ENCODE results near the gene BMP7. TPM values are rescaled to one million over a fixed set of nuclear protein-coding genes. Genes with fewer than 3 reads are reported as not detected.
A peak's percentile ranks its signal among the peaks of the same experiment; 100 is the strongest.
"Not testable (repeated sequence)": the region's sequence is repeated elsewhere in the genome, so short reads cannot be mapped to it uniquely, and the experiment has no call there.

BMP7 gene
- total RNA-seq, 4 donors from 2014 or later: 19.2 to 39.2 (median 28.2) TPM

- Histone ChIP-seq H3K36me3 (no peaks in the 10 kb centered on the region), H3K27me3 (no peaks in the 10 kb centered on the region), H3K4me3 (no peak overlapping the region), H3K4me1 (peaks cover 31% of the 10 kb centered on the region), H3K9me3 (no peaks in the 10 kb centered on the region), H3K27ac (peak overlapping the region; percentile 55)
- 54% methylated on average over 17 of the region's 17 CpGs for WGBS
- no peak for DNase-seq (ENCODE audit: low spot score in 2 of 2)
- TF ChIP-seq POLR2AphosphoS5 (IDR thresholded peaks at IDR 0.05) (no peak), CTCF (IDR thresholded peaks at IDR 0.05) (no peak)
These were observed 22.8 kb downstream of the BMP7 start for GRCh38 chr20:57243480-57244220.

GRCh38 chr20:57242414-57242813 is 24.0 kb downstream of the BMP7 start:
- TF ChIP-seq EP300 (IDR thresholded peaks at IDR 0.05) (no peak), POLR2AphosphoS5 (IDR thresholded peaks at IDR 0.05) (no peak), CTCF (IDR thresholded peaks at IDR 0.05) (no peak), POLR2A (IDR thresholded peaks at IDR 0.05) (no peak)
- H3K27me3 ChIP-seq: no peaks in the 10 kb centered on the region
- peaks cover 28% of the 10 kb centered on the region for H3K4me1 ChIP-seq
- WGBS: 84% methylated on average over 4 of the region's 4 CpGs
- H3K4me3 ChIP-seq: no peak overlapping the region
- H3K36me3 ChIP-seq: no peaks in the 10 kb centered on the region
- no peaks in the 10 kb centered on the region for H3K9me3 ChIP-seq
- no peak overlapping the region for H3K27ac ChIP-seq
- no peak for DNase-seq (ENCODE audit: low spot score in 2 of 2)

GRCh38 chr20:57241363-57241991 is 25.0 kb downstream of the BMP7 start:
- Histone ChIP-seq H3K4me1 (peaks cover 27% of the 10 kb centered on the region), H3K27ac (no peak overlapping the region), H3K27me3 (peaks cover 1% of the 10 kb centered on the region), H3K9me3 (no peaks in the 10 kb centered on the region), H3K4me3 (no peak overlapping the region), H3K36me3 (no peaks in the 10 kb centered on the region)
- no peak for TF ChIP-seq POLR2AphosphoS5 (IDR thresholded peaks at IDR 0.05)
- TF ChIP-seq POLR2A (IDR thresholded peaks at IDR 0.05): no peak
- no peak for TF ChIP-seq EP300 (IDR thresholded peaks at IDR 0.05)
- TF ChIP-seq CTCF (IDR thresholded peaks at IDR 0.05): no peak
- WGBS: 63% methylated on average over 6 of the region's 6 CpGs
- no peak for DNase-seq (ENCODE audit: low spot score in 2 of 2)

GRCh38 chr20:57240581-57241362 is 25.7 kb downstream of the BMP7 start:
- Histone ChIP-seq H3K4me3 (no peak overlapping the region), H3K36me3 (no peaks in the 10 kb centered on the region), H3K4me1 (peaks cover 27% of the 10 kb centered on the region), H3K9me3 (no peaks in the 10 kb centered on the region), H3K27me3 (peaks cover 6% of the 10 kb centered on the region), H3K27ac (no peak overlapping the region)
- DNase-seq (ENCODE audit: low spot score in 2 of 2): no peak
- no peak for TF ChIP-seq EP300 (IDR thresholded peaks at IDR 0.05)
- TF ChIP-seq CTCF (IDR thresholded peaks at IDR 0.05): no peak
- TF ChIP-seq POLR2AphosphoS5 (IDR thresholded peaks at IDR 0.05): no peak
- no peak for TF ChIP-seq POLR2A (IDR thresholded peaks at IDR 0.05)
- 61% methylated on average over 8 of the region's 8 CpGs for WGBS

- not testable (repeated sequence) for H3K27ac ChIP-seq; H3K4me3 ChIP-seq; H3K9me3 ChIP-seq; DNase-seq (ENCODE audit: low spot score in 2 of 2); H3K27me3 ChIP-seq; H3K36me3 ChIP-seq
- H3K4me1 ChIP-seq: peaks cover 25% of the 10 kb centered on the region
- WGBS: 96% methylated on average over 1 of the region's 1 CpG
These were observed 26.7 kb downstream of the BMP7 start for GRCh38 chr20:57239725-57240124.

- 88% methylated on average over 1 of the region's 4 CpGs for WGBS
These were observed 27.1 kb downstream of the BMP7 start for GRCh38 chr20:57239324-57239723.

More at GRCh38 chr20:57239324-57239723, 27.1 kb downstream of the BMP7 start:
- H3K27ac ChIP-seq; H3K9me3 ChIP-seq; H3K36me3 ChIP-seq; H3K4me3 ChIP-seq; DNase-seq (ENCODE audit: low spot score in 2 of 2); H3K27me3 ChIP-seq: not testable (repeated sequence)
- H3K4me1 ChIP-seq: peaks cover 21% of the 10 kb centered on the region
